GM12864 (cell line): ENCODE data around the gene TBC1D17.

Source experiments
- DNase-seq: peaks from one replicate; pipeline ENCODE4 v3.0.0-alpha.2; 2011; ENCODE audit warnings: low read depth
- H3K4me3 ChIP-seq: 2 replicates; pipeline ENCODE4 v1.5.1; 2011; ENCODE audit warnings: mild to moderate bottlenecking, low read depth, low read length, control low read depth
- CTCF ChIP-seq: IDR thresholded peaks from 2 replicates; pipeline ENCODE4 v1.5.1; 2011; ENCODE audit warnings: low read depth, mild to moderate bottlenecking, moderate library complexity, low read length, control low read depth, inconsistent platforms; ENCODE audit errors: missing control alignments

The TBC1D17 gene

GRCh38 chr19:49839713-49840112 lies 37.8 kb upstream of the TBC1D17 start:
- DNase-seq, result no peak
- no peak overlapping the region for H3K4me3 ChIP-seq
- TF ChIP-seq CTCF, result no peak

- TF ChIP-seq CTCF, result no peak
- no peak for DNase-seq
- H3K4me3 ChIP-seq, result no peak overlapping the region
These were observed 37.2 kb upstream of the TBC1D17 start for GRCh38 chr19:49840321-49840720.

- TF ChIP-seq CTCF, result no peak
- no peak for DNase-seq
- H3K4me3 ChIP-seq, result no peak overlapping the region
These were observed 36.7 kb upstream of the TBC1D17 start for GRCh38 chr19:49840736-49841249.

- peak; percentile 39 for DNase-seq
- no peak for TF ChIP-seq CTCF
- no peak overlapping the region for H3K4me3 ChIP-seq
These were observed 34.2 kb upstream of the TBC1D17 start for GRCh38 chr19:49843265-49843664.

- no peak overlapping the region for H3K4me3 ChIP-seq
- no peak for TF ChIP-seq CTCF
- DNase-seq, result no peak
These were observed 33.1 kb upstream of the TBC1D17 start for GRCh38 chr19:49844138-49845095.

GRCh38 chr19:49845414-49845813 lies 32.1 kb upstream of the TBC1D17 start:
- H3K4me3 ChIP-seq, result no peak overlapping the region
- DNase-seq, result no peak
- TF ChIP-seq CTCF, result no peak

- TF ChIP-seq CTCF, result no peak
- no peak for DNase-seq
- H3K4me3 ChIP-seq, result no peak overlapping the region
These were observed 31.1 kb upstream of the TBC1D17 start for GRCh38 chr19:49846408-49846807.
